Stimulated activated CD8-positive, alpha-beta memory T cell treated with anti-CD3 and anti-CD28 coated beads, Interleukin-12 subunit alpha, Interleukin-12 subunit beta, amount 100 ng/mL, for 4 hours (primary cell): ENCODE data around the gene CREB3L2.
"Not testable (repeated sequence)": the region's sequence is repeated elsewhere in the genome, so short reads cannot be mapped to it uniquely, and the experiment has no call there.

Source experiments
- DNase-seq: peaks from one replicate; pipeline ENCODE4 v3.0.0-alpha.2; 2020; ENCODE audit warnings: low read depth

CREB3L2 gene

DNA sequence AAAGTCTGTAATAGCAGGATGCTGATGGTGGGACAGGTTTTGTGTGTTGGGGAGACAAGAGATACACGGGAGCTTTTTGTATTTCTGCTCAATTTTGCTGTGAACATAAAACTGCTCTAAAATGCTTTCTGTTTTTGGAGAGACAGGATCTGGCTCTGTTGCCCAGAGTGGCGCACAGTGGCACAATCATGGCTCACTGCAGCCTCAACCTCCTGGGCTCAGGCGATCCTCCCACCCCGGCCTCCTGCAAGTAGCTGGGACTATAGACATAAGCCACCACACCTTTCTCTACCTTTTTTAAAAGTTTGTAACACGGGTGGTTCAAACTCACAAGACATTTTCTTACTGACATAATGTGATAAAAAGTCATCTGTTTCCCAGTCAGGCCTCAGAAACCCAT lies 14.3 kb downstream of the CREB3L2 start:
- DNase-seq, result no peak

DNA sequence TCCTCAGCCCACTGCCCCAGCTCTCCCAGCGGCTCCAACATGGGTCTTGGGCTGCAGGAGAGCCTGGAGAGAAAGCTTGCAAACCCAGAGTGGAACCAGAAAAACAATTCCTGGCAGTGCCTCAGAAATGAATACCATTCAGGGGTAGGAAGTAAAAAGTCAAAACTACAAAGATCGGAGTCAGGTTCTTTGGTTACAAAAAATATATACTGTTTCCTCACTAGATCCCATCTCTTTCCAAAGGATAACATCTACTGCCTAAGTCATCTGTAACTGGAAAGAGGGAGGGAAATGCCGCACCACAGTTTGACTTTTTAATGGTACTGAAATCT lies 14.9 kb downstream of the CREB3L2 start:
- DNase-seq, result no peak

DNA sequence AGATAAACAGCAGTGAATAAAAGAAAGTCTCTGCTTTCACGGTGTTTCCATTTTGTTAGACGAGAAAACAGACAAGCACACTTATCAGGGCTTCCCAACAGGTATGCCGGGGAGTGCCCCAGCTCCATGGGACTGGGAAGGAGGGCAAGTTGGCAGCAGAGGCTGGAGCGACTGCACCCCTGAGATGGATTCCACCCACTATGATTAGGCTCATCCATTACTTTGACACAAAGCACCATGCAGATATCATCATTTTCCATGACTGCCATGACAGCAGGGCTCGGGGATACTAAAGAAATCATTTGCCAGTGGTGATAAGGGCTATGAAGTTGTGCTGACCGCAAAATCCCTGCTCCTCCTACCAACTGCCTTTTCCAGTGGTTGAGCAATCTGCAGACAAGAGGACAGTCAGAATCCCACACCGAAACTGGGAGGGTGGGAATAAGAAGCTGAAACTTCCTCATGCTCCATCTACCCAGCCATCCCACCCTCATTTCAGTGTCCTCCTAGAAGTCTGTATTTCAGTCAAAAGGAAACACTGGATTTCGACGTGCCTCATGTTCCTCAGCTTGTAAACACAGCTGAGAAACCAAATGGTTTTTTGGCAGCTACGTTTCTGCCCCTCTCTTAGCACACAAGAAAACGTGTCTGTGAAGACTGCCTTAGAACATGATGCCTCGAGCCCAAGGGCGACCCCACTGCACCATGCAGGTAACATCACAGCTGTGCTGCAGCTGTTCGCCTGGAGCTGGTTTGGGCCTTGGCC lies 15.5 kb downstream of the CREB3L2 start:
- DNase-seq, result no peak

DNA sequence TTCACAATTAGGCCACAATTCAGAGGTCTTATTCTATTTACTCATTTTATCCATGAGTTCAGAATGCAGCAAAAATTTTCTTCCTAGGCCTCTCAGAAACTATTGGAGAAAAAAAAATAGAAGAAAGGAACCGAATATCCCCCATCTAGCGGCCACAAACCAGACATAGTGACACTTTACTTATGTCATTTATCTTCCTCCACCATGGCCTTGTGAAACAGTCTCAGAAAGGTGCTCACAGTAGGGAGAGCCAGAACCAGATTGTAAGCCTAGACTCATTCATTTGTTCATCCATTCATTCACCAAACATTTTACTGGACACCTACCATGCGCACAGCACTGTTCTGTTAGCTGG lies 16.0 kb downstream of the CREB3L2 start:
- no peak for DNase-seq

DNA sequence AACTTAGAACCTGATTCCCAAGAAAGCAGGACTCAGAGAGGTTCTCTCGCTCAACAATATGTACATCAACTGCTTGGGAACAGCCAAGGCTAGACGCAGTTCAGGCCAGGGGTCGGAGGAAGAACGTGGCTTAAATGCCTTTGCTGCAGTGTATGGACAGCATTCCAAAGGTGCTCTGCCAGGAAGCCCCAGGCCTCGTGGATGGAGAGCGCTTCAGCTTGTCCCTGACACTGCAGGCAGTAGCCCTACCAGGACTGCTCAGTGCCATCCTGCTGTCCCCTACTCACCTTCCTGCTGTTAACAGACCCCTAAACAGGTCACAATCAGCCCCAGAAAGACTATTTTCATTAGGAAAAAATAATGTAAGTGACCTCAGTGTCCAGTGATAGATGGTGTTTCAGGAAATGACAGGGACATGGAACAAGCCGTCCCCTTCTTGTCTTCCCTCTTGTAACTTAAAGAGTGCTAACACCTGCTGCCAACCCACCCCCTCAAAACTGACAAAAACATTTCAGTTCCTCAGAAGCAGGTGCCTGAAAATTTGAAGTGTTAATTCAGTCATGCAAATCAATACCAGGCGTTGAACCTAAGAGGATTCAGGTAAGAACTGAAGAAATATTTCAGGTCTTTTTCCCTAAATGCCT lies 16.5 kb downstream of the CREB3L2 start:
- DNase-seq, result no peak

DNA sequence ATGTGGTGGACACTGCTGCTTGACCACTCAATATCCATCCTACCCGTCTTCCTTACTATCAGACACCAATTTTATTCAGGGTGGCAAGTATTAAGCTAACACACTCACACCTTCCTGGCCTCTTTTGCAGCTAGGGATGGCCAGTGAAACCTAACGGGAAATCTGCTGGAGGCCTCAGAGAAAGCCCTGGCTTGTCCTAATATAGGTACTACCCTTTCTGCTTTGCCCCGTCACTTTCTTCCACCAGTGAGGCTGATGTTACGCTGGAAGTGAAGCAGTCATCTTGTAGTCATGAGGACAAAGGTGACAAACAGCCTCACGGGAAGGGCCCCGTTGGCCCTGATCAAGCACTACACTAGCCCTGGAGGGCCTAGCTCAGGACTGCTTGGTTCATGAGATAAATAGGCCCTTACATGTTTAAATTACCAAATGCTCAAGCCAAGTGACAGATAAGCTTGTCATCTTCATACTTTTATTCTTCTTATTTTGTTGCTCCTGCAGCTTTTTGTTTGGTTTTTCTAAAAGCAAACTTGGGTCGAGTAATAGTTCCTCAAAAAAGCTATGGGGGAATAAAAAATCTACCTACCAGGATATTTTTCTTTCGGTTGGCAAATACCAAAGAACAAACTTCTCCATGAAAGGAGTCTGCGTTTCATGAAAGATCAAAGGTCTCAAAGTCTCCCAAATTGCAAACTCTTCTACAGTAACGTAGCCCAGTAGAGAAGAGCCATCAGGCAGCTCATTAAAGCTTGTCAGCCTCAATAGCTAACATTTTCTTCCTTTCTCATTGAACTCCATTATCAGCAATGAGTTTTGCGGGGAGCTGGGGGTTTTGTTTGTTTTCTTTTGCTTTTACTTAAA lies 17.5 kb downstream of the CREB3L2 start:
- DNase-seq, result no peak

DNA sequence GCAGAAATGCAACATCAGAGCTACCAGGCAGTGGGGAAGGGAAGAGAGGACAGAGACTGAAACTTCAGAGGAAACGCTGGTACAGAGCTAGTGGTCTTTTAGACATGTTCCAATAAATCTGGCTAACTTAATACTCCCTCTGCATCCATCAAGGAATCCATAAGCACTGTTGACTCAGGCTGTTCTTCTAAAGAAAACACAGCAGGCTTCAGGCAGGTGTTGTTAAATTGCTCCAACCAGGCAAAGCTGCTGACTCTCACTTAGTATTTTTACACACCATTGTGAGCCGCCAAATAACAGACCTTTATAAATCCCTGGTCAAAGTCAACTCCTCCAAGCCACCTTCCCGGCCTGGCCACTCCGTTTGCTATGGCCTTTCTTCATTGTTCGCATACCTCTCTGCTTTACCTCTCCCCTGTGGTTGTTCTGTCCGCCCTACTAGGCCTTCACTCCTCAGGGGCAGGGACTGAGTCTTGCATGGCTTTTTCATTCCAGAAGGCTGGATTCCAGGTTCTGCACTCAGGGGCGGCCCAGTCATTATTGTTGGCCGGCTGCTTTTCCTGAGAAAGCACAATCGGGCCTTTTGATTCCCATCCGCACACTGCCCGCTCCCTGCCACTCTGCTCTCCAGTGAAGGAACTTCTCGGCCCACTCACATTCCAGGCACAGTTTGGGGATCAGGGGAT lies 18.4 kb downstream of the CREB3L2 start:
- no peak for DNase-seq

DNA sequence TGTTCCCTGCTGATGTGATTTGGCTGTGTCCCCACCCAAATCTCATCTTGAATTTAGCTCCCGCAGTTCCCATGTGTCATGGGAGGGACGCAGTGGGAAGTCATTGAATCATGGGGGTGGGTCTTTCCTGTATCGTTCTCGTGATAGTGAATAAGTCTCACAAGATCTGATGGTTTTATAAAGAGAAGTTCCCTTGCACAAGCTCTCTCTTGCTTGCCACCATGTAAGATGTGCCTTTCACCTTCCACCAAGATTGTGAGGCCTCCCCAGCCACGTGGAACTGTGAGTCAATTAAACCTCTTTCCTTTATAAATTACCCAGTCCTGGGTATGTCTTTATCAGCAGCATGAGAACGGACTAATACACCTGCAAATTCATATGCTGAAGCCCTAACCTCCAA lies 19.5 kb downstream of the CREB3L2 start:
- DNase-seq, result not testable (repeated sequence)

DNA sequence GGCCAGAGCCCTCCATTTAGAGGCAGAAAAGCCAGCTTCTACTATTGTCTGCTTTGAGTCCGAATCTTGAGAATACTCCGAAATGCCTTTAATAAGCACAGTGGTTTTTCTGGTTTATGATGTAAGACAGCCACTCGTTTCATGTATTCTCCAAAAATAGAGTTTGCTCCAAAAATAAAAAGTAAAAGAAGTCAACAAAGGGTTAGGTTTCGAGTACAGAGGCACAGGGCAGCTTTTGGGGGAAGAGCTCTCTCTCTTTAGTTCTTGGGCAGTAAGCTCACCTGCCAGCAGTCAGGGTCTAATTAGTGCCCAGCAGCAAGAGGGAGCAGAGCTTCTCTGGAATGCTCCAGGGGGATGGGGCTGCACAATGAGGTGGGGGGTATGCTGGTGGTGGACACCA lies 20.2 kb downstream of the CREB3L2 start:
- DNase-seq, result no peak

DNA sequence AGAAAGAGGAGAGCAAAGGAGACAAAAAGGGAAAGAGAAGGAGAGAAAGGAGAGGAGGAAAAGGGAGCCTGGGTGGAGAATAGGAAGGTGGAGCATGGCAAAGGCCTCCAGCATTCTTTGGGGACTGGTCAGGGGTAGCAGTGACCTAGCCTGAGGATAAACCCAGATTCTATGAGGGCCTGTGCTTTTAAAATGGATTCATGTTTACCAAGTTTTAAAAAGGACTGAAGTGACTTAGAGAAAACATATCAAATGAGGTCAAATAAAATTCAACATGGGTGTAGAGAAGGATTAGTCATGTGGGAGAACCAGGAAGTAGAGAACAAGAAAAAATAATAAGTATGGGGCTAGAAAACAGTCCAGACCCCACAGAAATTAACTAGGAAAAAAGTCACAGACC lies 20.7 kb downstream of the CREB3L2 start:
- no peak for DNase-seq

DNA sequence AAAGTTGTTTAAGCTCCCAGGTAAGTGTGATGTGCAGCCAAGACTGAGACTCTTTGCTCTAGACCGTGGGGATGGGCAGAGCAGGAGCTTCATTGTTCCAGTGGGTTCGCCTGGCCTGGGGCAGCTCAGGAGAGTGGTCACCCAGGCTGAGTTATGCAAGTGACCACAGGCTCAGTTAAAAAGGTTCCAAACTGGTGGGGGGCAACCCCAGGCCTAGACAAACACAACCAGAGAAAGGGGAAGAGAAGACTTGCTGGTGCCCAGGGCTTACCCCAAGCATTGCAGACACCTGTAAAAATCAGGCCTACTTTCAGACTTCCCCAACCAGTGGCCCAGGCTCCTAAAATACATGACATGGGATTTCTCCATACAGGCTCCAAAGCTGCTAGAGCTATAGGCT lies 21.6 kb downstream of the CREB3L2 start:
- DNase-seq, result no peak

DNA sequence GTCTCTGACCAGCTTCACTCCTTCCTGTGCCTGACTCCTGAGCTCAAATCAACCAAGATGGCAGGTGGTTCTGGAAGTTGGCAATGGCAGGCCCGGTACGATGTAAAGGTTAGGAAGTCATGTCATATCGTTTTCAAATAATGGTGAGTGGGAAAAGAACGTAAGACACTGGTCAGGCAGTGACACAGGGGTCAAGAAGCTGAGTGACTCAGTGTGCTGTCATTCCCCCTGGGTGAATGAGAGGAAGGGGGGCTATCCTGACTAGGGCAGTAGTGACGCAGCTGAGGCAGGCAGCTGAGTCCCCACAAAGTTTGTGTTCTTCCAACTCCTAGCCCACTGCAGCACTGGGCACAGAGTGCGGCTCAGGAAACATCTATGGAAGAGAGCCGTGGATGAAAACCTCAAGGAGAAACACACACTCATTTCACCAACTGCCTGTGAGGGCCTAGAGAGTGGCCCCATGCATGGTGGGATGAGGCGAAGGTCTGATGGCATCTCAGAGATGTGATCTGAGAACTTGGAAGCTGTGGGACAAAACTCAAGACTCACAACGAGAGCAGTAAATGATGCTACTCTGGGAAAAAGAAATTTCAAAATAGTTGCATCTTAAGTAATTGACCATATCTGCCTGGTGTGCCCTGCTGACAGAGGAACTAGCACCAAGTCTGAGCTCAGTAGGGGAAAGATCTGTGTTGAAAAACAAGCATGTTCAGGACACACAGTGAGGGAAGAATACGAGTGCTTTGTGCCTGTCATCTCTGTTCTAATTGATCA lies 23.2 kb downstream of the CREB3L2 start:
- DNase-seq, result no peak

DNA sequence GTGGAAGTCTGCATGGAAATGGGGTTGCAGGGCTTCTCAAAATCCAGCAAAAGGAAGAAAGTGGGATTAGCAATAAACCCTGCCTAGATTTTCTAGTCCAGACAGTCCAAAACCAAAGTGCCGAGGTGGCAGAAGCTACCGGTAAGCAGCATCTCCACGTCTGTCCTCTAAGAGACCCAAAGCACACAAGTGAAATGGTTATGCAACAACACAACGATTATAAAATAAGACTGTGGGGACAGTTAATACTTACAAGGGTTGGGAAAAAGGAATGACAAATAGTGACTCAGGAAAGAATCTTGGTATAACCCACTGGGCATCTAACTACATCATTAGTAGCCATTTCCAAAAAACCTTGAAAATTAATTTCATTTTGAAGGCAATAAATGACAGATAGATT lies 24.7 kb downstream of the CREB3L2 start:
- DNase-seq, result no peak

DNA sequence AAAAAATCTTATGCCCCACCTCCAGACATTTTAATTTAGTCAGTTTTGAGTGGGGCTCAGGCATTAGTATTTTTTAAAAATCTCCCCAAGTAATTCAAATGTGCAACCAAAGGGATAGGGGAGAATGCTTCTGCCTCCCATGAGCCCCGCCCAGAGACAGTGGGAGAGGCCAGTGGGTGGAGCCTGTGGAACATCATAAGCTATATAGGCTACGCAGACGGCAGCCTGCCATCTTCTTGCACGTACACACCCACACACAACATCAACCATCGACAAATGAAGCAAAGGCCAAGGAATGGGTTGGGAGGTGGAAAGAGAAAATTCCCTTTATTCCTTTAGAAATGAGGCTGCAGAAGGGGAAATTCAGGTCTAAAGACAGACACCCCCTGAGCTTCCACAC lies 25.2 kb downstream of the CREB3L2 start:
- no peak for DNase-seq

DNA sequence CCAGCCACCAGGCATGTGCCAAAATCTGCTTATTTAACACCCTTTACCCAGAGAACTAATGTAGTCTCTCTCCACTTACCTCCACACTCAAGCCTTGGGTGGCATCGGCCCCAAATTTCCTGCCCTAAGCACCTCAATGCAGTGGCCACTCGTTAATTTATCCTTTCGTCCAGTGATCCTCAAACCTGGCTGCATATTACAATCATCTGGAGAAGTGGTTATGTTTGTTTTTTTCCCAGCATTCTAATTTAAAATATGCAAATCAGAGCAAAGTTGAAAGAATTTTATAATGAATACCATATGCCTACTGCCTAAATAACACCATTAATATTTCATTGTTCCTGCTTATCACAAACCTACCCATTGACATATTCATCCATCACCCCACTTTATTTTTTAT lies 25.7 kb downstream of the CREB3L2 start:
- no peak for DNase-seq

DNA sequence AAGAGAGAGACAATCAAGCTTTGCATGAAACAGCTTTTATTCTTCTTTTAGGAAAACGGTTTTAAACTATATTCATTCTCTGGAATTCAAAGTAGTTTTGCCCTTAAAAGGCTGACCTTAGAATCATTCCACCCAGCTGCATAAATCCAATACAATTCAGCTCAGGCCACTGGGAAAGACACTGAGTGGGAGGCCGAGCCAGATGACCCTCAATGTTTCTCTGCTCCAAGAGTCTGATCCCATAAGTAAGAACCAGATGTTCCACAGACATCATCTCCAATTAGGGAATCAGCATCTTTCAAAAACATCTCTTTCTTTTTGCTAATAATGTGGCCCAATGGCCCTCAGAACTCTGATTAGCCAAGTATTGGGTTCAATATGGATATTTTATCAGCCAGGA lies 26.1 kb downstream of the CREB3L2 start:
- DNase-seq, result no peak

DNA sequence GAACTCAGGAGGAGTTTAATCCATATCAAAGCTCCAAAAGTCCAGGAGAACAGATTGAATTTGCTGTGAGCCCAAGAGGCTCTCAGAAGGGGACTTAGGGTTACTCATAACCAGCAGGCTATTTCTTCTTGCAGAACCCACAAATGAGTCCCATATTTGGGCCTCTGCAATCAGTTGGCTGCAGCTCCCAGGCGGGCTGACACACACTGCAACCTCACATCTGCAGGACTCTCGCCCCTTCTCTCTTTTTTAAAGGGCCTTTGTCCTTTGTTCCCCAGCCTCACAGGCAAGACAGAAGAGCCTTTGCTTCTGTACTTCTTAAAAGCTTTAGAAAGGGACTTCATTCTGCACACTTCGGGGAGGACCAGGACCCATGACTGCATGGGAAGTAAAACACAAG lies 26.7 kb downstream of the CREB3L2 start:
- DNase-seq, result no peak

DNA sequence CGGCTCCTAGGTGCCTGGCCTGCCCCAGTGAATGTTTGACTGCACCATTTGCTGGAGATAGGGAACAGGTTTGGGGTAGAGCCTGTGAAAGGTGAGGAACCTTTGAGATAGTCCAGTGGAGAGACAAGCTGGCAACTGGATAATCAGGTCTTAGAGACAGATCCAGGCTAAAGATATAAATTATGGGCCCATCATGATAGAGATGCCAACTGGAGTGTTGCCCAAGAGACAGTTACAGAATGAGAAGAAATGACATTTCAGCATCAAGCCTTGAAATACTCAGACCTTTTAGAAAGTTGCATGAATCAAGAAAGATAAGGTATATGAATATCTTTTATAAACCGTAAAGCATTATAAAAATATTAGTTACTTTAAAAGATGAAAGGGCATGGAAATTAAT lies 27.1 kb downstream of the CREB3L2 start:
- DNase-seq, result no peak

DNA sequence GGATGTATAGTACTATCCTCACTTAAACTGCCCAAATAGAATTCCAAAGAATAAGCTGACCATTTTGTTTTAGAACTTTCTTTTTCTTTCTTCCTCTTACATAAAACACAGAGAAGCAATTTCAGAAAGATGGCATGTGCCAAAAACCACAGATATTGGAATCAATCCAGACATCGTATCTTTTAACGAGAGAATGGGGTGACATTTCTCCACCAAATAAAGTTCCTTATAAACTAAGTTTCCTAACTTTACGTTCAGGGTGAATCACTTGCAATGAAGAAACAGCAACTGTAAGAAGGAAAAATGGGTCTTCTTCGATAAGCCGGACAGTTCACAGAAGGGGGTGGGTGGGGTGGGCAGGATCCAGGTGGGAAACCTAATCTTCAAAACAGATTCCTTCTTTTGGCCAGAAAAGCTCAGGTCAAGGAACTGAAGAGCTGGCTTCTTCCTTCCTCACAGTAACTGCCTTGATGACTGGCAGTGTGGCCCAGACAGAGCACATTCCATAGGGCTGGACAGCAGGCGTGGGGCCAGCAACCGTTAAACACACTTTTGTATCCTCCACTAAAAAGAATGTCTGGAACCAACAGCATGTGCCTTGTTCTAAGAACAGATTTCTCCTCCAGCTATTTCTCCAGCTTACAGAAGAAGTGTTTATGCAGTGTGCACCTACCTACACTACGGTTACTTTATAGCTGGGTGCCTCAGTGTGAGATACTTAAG lies 31.5 kb downstream of the CREB3L2 start:
- no peak for DNase-seq

DNA sequence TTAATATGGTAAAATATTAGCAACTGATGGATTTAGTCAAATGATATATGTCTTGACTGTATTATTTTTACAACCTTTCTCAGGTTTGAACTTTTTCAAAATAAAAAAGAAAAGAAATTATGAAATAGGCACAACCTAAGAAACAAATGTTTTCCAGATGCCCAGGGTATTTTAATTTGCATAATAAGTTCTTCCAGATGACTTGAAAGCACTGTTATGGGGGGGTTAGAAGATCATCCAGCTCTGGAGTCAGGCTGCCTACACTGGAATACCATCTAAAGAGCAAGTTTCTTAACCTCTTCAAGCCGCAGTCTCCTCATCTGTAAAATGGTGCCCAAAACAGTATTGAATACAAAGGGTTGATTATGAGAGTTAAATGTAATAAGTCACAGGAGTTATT lies 32.1 kb downstream of the CREB3L2 start:
- no peak for DNase-seq

DNA sequence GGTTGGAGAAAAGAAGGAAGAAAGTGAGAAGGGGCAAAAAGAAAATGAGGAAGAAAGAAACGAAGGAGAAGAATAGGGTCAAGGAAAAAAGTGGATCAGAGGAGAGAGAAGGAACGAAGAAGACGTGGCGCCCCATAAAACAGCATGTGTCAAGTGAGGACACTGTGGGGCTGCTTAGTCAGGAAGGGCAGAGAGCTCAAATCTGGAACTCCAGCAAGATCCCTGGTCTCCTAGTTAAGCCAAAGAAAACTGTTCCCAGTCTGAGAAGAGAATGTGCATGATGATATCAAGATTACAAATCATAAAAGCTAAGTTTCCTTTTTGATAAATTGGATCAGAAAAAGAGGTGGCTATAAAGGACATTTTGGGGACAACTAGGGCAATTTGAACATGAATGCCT lies 33.0 kb downstream of the CREB3L2 start:
- no peak for DNase-seq
